ENCODE measurements around the gene BTBD16.
A peak's percentile ranks its signal among the peaks of the same experiment; 100 is the strongest.

BTBD16 gene

GRCh38 chr10:122248356-122249302, 22.5 kb upstream of the BTBD16 start:
- DNase-seq: no peak

- no peak for DNase-seq
These were observed 21.7 kb upstream of the BTBD16 start for GRCh38 chr10:122249303-122249850.

GRCh38 chr10:122249991-122250750, 20.9 kb upstream of the BTBD16 start:
- DNase-seq: no peak

GRCh38 chr10:122251459-122252255, 19.4 kb upstream of the BTBD16 start:
- DNase-seq: no peak

GRCh38 chr10:122252805-122253204, 18.3 kb upstream of the BTBD16 start:
- DNase-seq: no peak

GRCh38 chr10:122253605-122254004, 17.5 kb upstream of the BTBD16 start:
- no peak for DNase-seq

GRCh38 chr10:122254831-122255230, 16.3 kb upstream of the BTBD16 start:
- no peak for DNase-seq

- no peak for DNase-seq
These were observed 15.4 kb upstream of the BTBD16 start for GRCh38 chr10:122255509-122256301.

GRCh38 chr10:122257041-122257440, 14.1 kb upstream of the BTBD16 start:
- DNase-seq: no peak

- no peak for DNase-seq
These were observed 12.7 kb upstream of the BTBD16 start for GRCh38 chr10:122258136-122259074.

GRCh38 chr10:122259075-122259466, 12.0 kb upstream of the BTBD16 start:
- DNase-seq: no peak

- no peak for DNase-seq
These were observed 9.5 kb upstream of the BTBD16 start for GRCh38 chr10:122261584-122261983.

GRCh38 chr10:122263971-122264370, 7.1 kb upstream of the BTBD16 start:
- DNase-seq: no peak

- DNase-seq: no peak
These were observed 6.7 kb upstream of the BTBD16 start for GRCh38 chr10:122264436-122264835.

GRCh38 chr10:122264931-122265330, 6.2 kb upstream of the BTBD16 start:
- DNase-seq: no peak

- DNase-seq: no peak
These were observed 5.2 kb upstream of the BTBD16 start for GRCh38 chr10:122265896-122266295.

GRCh38 chr10:122267849-122268737, 3.0 kb upstream of the BTBD16 start:
- peak in 4 of 14 donors; percentile 10 to 36 (median 20) for DNase-seq

GRCh38 chr10:122269059-122269687, 1.9 kb upstream of the BTBD16 start:
- no peak for DNase-seq
